H9 (cell line): ENCODE measurements around the gene TSLP. TPM values are rescaled to one million over a fixed set of nuclear protein-coding genes. Genes with fewer than 3 reads are reported as not detected.

Experiments
- DNase-seq: peaks from one replicate; pipeline ENCODE4 v3.0.0-alpha.2; 2017
- H2AFZ ChIP-seq: one replicate; pipeline ENCODE4 v1.6.1; 2013; ENCODE audit warnings: mild to moderate bottlenecking, low read length, control low read depth, moderate library complexity
- H2AK5ac ChIP-seq: 2 replicates; pipeline ENCODE4 v1.6.1; 2013; ENCODE audit warnings: low read length, control low read depth, mixed read lengths; ENCODE audit not compliant: insufficient read length
- H2BK120ac ChIP-seq: one replicate; pipeline ENCODE4 v1.6.1; 2013; ENCODE audit warnings: low read depth, mild to moderate bottlenecking, low read length, control low read depth, inconsistent platforms; ENCODE audit not compliant: poor library complexity, severe bottlenecking
- H2BK12ac ChIP-seq: 2 replicates; pipeline ENCODE4 v1.6.1; 2013; ENCODE audit warnings: low read length, control low read depth, mixed read lengths, low read depth; ENCODE audit not compliant: insufficient read length
- H2BK15ac ChIP-seq: 2 replicates; pipeline ENCODE4 v1.6.1; 2013; ENCODE audit warnings: low read depth, low read length, control low read depth
- H2BK20ac ChIP-seq: one replicate; pipeline ENCODE4 v1.6.1; 2013; ENCODE audit warnings: low read depth, mild to moderate bottlenecking, low read length, control low read depth, inconsistent platforms; ENCODE audit not compliant: poor library complexity, severe bottlenecking
- H2BK5ac ChIP-seq: 2 replicates; pipeline ENCODE4 v1.6.1; 2013; ENCODE audit warnings: low read length, control low read depth, mixed read lengths; ENCODE audit not compliant: insufficient read length
- H3K14ac ChIP-seq: 2 replicates; pipeline ENCODE4 v1.6.1; 2013; ENCODE audit warnings: low read length, control low read depth; ENCODE audit not compliant: insufficient read depth
- H3K18ac ChIP-seq: 2 replicates; pipeline ENCODE4 v1.6.1; 2013; ENCODE audit warnings: low read depth, mild to moderate bottlenecking, mixed read lengths, low read length, control low read depth; ENCODE audit not compliant: insufficient read length
- H3K23ac ChIP-seq: 2 replicates; pipeline ENCODE4 v1.6.1; 2013; ENCODE audit warnings: low read length, control low read depth, mixed read lengths, low read depth; ENCODE audit not compliant: insufficient read length
- H3K23me2 ChIP-seq: 2 replicates; pipeline ENCODE4 v1.6.1; 2013; ENCODE audit warnings: low read depth, mild to moderate bottlenecking, mixed read lengths, low read length, control low read depth; ENCODE audit not compliant: insufficient read length, poor library complexity, severe bottlenecking
- H3K27ac ChIP-seq: 2 replicates; pipeline ENCODE4 v1.5.1; 2013; ENCODE audit warnings: low read length, control low read depth, mixed read lengths, low read depth; ENCODE audit not compliant: insufficient read length
- H3K27me3 ChIP-seq: 2 replicates; pipeline ENCODE4 v1.6.1; 2013; ENCODE audit warnings: low read length, control low read depth, inconsistent platforms; ENCODE audit not compliant: insufficient read depth
- H3K4ac ChIP-seq: 2 replicates; pipeline ENCODE4 v1.6.1; 2013; ENCODE audit warnings: low read depth, mild to moderate bottlenecking, control low read depth, inconsistent platforms, low read length, moderate library complexity
- H3K4me1 ChIP-seq: 2 replicates; pipeline ENCODE4 v1.6.1; 2013; ENCODE audit warnings: low read length, control low read depth, inconsistent platforms; ENCODE audit not compliant: insufficient read depth
- H3K4me2 ChIP-seq: 2 replicates; pipeline ENCODE4 v1.6.1; 2013; ENCODE audit warnings: low read length, control low read depth, mixed read lengths; ENCODE audit not compliant: insufficient read length, insufficient read depth
- H3K56ac ChIP-seq: 2 replicates; pipeline ENCODE4 v1.6.1; 2013; ENCODE audit warnings: low read depth, mild to moderate bottlenecking, mixed read lengths, low read length, control low read depth; ENCODE audit not compliant: insufficient read length
- H3K79me1 ChIP-seq: 2 replicates; pipeline ENCODE4 v1.6.1; 2013; ENCODE audit warnings: low read depth, mild to moderate bottlenecking, moderate library complexity, low read length, control low read depth, inconsistent platforms; ENCODE audit not compliant: insufficient read depth, poor library complexity, severe bottlenecking
- H3K79me2 ChIP-seq: 2 replicates; pipeline ENCODE4 v1.6.1; 2013; ENCODE audit warnings: low read length, control low read depth, inconsistent platforms; ENCODE audit not compliant: insufficient read depth
- H3K9ac ChIP-seq: 2 replicates; pipeline ENCODE4 v1.6.1; 2013; ENCODE audit warnings: low read length, control low read depth, mixed read lengths; ENCODE audit not compliant: insufficient read length; ENCODE audit errors: extremely low read depth
- H3K9me3 ChIP-seq: one replicate; pipeline ENCODE4 v1.6.1; 2013; ENCODE audit warnings: low read depth, low read length, inconsistent platforms; ENCODE audit not compliant: control insufficient read depth
- H3T11ph ChIP-seq: one replicate; pipeline ENCODE4 v1.6.1; 2013; ENCODE audit warnings: mild to moderate bottlenecking, low read length, control low read depth, inconsistent platforms
- H4K20me1 ChIP-seq: one replicate; pipeline ENCODE4 v1.6.1; 2013; ENCODE audit not compliant: control insufficient read depth, insufficient read length, insufficient read depth
- H4K5ac ChIP-seq: 2 replicates; pipeline ENCODE4 v1.6.1; 2013; ENCODE audit warnings: low read depth, mild to moderate bottlenecking, mixed read lengths, low read length, control low read depth; ENCODE audit not compliant: insufficient read length
- H4K8ac ChIP-seq: replicated peaks from 2 replicates; pipeline ENCODE4 v1.6.1; 2013; ENCODE audit warnings: low read length, control low read depth, mixed read lengths, low read depth; ENCODE audit not compliant: insufficient read length
- H4K91ac ChIP-seq: 2 replicates; pipeline ENCODE4 v1.6.1; 2013; ENCODE audit warnings: low read depth, mild to moderate bottlenecking, moderate library complexity, mixed read lengths, low read length, control low read depth; ENCODE audit not compliant: insufficient read length
- H3K27ac Mint-ChIP-seq, 3 experiments: 2 replicates in 2 of 3; 3 replicates in 1 of 3; pipeline ENCODE4 v1.8.0; 2020 to 2021; ENCODE audit warnings: mixed read lengths in 3 of 3, mild to moderate bottlenecking in 1 of 3, moderate library complexity in 1 of 3
- H3K27me3 Mint-ChIP-seq: 2 replicates; pipeline ENCODE4 v1.8.0; 2021; ENCODE audit warnings: low read depth, mild to moderate bottlenecking, moderate library complexity, mixed read lengths
- H3K36me3 Mint-ChIP-seq, 3 experiments: 2 replicates in 2 of 3; 3 replicates in 1 of 3; pipeline ENCODE4 v1.8.0; 2020 to 2021; ENCODE audit warnings: low read depth in 3 of 3, mixed read lengths in 3 of 3; ENCODE audit not compliant: insufficient read depth in 1 of 3
- H3K4me1 Mint-ChIP-seq, 2 experiments: 2 replicates each; pipeline ENCODE4 v1.8.0; 2020; ENCODE audit warnings: mixed read lengths in 2 of 2
- H3K4me3 Mint-ChIP-seq, 2 experiments: 2 replicates in 1 of 2; 3 replicates in 1 of 2; pipeline ENCODE4 v1.8.0; 2020 to 2021; ENCODE audit warnings: mild to moderate bottlenecking in 2 of 2, mixed read lengths in 2 of 2, moderate library complexity in 1 of 2
- H3K9me3 Mint-ChIP-seq, 2 experiments: 2 replicates in 1 of 2; 3 replicates in 1 of 2; pipeline ENCODE4 v1.8.0; 2020; ENCODE audit warnings: mild to moderate bottlenecking in 2 of 2, mixed read lengths in 2 of 2, moderate library complexity in 1 of 2
- WGBS: extraction: QIAGEN DNeasy Blood & Tissue Kit; methylation state at CpG from one replicate; pipeline ENCODE4 v1.1.7; 2013; ENCODE audit warnings: missing lambda C conversion rate, low lambda C conversion rate, mixed read lengths; ENCODE audit not compliant: insufficient read length; ENCODE audit errors: extremely low coverage; 5-methylcytosine and 5-hydroxymethylcytosine counted together
- total RNA-seq: library from RNA; stranded (reverse); gene quantifications from 2 replicates; pipeline ENCODE4 v1.2.1, GENCODE V29; 2021
- TF ChIP-seq, protein P1 (sequence below): fragments of 200-600 bp; sonication (generic); conservative IDR thresholded peaks from 3 replicates; pipeline ENCODE4 v1.8.0; 2021; ENCODE audit warnings: antibody characterized with exemption, mild to moderate bottlenecking

The TSLP gene
- total RNA-seq, 1 experiment from 2014 or later: 0.63 TPM

DNA sequence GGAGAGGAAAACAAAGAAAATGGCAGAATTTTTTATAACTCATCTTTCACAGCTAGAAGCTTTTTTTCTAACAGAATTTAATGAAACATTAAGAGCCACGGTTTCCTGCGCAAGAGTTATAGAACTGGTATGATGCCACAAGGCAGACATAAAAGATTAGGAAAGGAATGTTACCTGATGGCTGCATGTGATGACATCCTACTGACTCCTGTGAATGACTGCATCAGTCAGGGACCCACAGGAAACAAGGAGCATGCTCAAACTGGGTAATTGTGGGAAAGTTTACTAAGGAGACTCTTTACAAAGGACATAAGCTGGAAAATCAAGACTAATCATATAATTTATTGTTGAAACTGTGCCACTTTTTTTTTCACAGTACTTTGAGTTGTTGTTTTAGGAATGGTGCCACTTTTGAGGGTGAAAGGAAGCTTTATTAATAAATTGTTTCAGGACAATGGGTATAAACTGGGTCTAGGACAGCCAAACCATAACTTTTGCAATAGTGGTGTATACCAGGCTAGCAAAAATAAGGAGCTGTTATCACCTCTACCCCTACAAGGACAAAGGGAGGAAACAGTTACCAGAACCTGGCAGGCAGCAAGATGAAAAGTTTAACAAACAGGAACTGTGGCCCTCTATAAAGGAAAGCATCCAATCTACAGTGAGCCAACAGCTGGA is 5.1 kb upstream of the TSLP start:
- Histone ChIP-seq H4K5ac (no peak overlapping the region), H3K56ac (no peak overlapping the region), H3T11ph (no peak overlapping the region), H3K4me2 (no peak overlapping the region), H3K4ac (no peak overlapping the region), H4K20me1 (no peaks in the 10 kb centered on the region), H3K23ac (no peak overlapping the region), H2BK15ac (no peak overlapping the region), H2BK20ac (no peak overlapping the region), H4K91ac (no peak overlapping the region), H3K9me3 (no peaks in the 10 kb centered on the region), H3K4me1 (no peaks in the 10 kb centered on the region; the same call in 1 of the 2 replicates), H3K23me2 (peaks cover 9% of the 10 kb centered on the region), H3K27me3 (peaks cover 23% of the 10 kb centered on the region; the same call in 1 of the 2 replicates), H3K14ac (no peak overlapping the region), H3K18ac (no peak overlapping the region), H2BK5ac (no peak overlapping the region), H2AFZ (no peak overlapping the region), H2BK12ac (no peak overlapping the region), H2AK5ac (no peak overlapping the region), H4K8ac (no peak overlapping the region), H3K27ac (no peak overlapping the region), H3K9ac (no peak overlapping the region), H3K79me2 (no peaks in the 10 kb centered on the region), H3K79me1 (no peaks in the 10 kb centered on the region), H2BK120ac (no peak overlapping the region)
- Mint-ChIP-seq H3K27ac (no peak overlapping the region), H3K36me3 (no peaks in the 10 kb centered on the region), H3K4me3 (no peak overlapping the region), H3K9me3 (no peaks in the 10 kb centered on the region), H3K4me1 (peaks cover 8 to 14% of the 10 kb centered on the region in 2 experiments), H3K27me3 (peaks cover 47% of the 10 kb centered on the region)
- TF ChIP-seq, protein P1, sequence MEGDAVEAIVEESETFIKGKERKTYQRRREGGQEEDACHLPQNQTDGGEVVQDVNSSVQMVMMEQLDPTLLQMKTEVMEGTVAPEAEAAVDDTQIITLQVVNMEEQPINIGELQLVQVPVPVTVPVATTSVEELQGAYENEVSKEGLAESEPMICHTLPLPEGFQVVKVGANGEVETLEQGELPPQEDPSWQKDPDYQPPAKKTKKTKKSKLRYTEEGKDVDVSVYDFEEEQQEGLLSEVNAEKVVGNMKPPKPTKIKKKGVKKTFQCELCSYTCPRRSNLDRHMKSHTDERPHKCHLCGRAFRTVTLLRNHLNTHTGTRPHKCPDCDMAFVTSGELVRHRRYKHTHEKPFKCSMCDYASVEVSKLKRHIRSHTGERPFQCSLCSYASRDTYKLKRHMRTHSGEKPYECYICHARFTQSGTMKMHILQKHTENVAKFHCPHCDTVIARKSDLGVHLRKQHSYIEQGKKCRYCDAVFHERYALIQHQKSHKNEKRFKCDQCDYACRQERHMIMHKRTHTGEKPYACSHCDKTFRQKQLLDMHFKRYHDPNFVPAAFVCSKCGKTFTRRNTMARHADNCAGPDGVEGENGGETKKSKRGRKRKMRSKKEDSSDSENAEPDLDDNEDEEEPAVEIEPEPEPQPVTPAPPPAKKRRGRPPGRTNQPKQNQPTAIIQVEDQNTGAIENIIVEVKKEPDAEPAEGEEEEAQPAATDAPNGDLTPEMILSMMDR: no peak
- DNase-seq: no peak
- WGBS: no CpG with 5 or more reads among the region's 2 CpGs
